Astrocyte of the hippocampus (primary cell): ENCODE measurements around the gene HCN1.
A peak's percentile ranks its signal among the peaks of the same experiment; 100 is the strongest.

Experiments used
- DNase-seq: peaks from one replicate; pipeline ENCODE4 v3.0.0; 2011; ENCODE audit warnings: low read depth, low spot score

Gene HCN1

GRCh38 chr5:45288746-45289145, 407.4 kb downstream of the HCN1 start:
- DNase-seq: no peak

GRCh38 chr5:45284436-45284835, 411.7 kb downstream of the HCN1 start:
- DNase-seq: no peak

DNA sequence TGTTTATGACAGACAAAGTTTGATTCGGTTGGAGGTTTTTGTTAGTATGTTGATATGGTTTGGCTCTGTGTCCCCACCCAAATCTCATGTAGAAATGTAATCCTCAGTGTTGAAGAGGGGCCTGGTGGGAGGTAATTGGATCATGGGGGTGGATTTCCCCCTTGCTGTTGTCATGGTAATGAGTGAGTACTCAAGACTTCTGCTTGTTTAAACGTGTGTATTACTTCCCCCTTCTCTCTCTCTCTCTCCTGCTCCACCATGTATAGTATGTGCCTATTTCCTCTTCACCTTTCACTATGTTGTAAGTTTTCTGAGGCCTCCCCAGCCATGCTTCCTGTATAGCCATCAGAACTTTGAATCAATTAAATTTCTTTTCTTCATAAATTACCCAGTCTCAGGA, 415.1 kb downstream of the HCN1 start:
- no peak for DNase-seq

GRCh38 chr5:45279109-45279508, 417.1 kb downstream of the HCN1 start:
- no peak for DNase-seq

DNA sequence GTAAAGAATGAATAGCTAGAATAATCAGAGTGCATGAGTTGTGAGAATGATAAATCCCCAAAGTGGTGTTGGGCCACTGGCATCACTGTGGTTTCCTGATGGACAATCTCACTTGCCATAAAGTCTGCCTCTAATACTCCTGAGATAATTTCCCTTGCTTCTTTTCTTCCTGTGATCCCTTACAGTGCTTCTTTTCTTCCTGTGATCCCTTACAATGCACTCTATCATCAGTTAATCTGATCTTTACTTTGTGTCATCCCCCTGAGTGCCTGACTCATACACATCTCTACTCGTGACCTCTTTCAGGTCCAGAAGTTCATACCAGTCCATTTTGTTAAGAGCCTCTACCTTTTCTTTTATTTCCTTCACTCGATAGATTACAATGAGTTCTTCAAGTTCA, 418.3 kb downstream of the HCN1 start:
- DNase-seq: no peak

- no peak for DNase-seq
Observed at GRCh38 chr5:45274241-45274640, 421.9 kb downstream of the HCN1 start.

DNA sequence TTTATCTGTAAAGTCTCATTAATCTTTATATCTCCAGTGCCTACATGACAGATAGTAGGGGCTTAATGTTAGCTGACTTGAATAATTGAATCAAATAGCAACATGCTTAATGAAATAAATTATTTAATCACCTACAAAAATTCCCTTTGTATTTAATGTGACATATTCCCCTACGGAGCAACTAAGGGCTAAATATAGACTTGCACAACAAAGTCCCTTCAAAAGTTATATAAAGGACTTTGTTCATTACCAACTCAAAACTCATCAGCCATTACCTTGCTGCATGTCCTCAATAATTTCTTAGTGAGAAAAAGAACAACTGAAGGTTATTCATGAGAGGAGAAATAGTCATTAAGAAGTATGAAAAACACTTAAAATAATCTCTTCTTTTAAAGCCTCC, 424.6 kb downstream of the HCN1 start:
- no peak for DNase-seq

- no peak for DNase-seq
Observed at GRCh38 chr5:45264447-45264846, 431.7 kb downstream of the HCN1 start.

DNA sequence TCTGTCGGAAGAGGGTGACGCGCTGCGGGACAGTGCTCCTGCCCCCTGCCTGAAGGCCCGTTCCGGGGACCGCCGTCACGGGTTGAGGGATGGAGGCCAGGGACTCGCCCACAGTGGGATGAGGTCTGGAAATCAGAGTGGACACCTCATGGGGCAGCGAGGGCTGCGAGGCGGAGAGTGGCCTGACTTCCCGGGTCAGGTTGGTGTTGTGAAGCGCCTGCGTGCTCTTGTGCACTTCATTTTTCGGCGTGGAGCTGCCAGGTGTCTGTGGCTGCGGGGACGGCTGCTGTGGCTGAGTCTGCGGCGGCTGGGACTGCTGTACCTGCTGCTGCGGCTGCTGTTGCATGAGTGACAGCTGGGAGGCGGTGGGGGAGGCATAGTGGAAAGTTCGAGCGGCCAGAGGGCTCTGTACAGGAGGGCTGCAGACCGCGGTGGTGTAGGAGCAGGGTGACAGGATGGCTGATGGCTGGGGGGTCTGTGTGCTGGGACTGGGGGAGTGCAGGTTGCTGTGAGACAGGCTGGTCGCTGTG, 434.1 kb downstream of the HCN1 start:
- no peak for DNase-seq

DNA sequence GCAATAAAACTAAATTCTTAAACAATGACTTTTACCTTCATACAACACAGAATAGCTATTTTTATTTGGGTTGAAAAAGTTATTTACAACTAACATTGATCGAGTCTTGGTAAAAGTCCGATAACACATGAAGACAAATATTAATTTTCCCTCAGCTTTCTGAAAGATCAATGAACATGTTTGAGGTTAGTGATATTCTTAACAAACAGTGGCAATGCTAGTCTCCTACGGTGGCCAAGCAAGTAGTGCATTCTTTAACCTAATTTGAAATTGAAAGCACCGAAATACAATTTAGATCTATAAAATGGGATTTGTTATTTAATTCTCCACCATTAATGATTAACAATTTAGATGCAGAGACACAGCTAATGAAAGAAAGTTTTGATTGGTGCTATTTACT, 435.1 kb downstream of the HCN1 start:
- no peak for DNase-seq

DNA sequence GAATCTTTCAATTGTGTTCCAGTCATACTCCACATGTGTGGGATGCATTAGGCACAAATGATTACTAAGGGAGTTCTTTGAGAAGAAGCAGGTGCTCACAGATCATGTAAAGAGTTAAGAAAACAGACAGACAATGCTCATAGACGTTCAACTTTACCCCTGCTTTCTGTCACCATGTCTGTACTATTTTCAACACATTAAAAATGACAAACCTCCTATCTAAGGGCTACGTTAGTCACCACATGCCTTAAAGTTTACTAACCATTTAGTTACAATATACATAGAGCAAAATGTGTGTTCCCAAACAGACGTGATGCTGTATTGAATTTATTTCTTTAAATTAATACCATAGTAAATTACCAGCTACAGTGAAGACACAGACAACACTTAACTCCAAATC, 435.9 kb downstream of the HCN1 start:
- DNase-seq: no peak

GRCh38 chr5:45252978-45253377, 443.2 kb downstream of the HCN1 start:
- no peak for DNase-seq

DNA sequence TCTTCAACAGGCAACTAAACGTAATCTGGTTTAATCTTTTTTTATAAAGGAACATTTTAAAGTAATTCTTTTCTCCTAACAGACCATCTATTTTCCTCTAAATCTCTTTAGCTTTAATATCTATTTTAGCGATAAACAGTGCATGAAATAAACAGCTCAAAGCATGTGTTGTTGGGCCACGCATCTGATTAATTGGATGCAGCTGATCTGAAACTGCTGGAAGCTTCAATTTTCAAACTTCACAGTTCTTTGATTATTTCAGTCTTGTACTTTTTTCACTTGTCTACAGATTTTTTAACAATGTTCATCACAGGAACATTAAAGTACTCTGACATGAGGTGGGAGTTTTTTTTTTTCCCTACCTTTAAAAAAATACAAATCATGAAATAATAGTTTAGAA, 443.6 kb downstream of the HCN1 start:
- no peak for DNase-seq

GRCh38 chr5:45225571-45226031, 470.6 kb downstream of the HCN1 start:
- no peak for DNase-seq

- DNase-seq: peak; percentile 17
Observed at GRCh38 chr5:45205403-45205961, 490.7 kb downstream of the HCN1 start.
